Hematopoietic multipotent progenitor cell treated with erythropoietin and hydrocortisone succinate and interleukin-3 and kit ligand, for 15 days (in vitro differentiated cells): Measurements from ENCODE around the gene TNKS2.
"Not testable (repeated sequence)": the region's sequence is repeated elsewhere in the genome, so short reads cannot be mapped to it uniquely, and the experiment has no call there.

Experiments
- DNase-seq: peaks from one replicate; pipeline ENCODE4 v3.0.0-alpha.2; 2015; ENCODE audit warnings: low spot score

Gene TNKS2

DNA sequence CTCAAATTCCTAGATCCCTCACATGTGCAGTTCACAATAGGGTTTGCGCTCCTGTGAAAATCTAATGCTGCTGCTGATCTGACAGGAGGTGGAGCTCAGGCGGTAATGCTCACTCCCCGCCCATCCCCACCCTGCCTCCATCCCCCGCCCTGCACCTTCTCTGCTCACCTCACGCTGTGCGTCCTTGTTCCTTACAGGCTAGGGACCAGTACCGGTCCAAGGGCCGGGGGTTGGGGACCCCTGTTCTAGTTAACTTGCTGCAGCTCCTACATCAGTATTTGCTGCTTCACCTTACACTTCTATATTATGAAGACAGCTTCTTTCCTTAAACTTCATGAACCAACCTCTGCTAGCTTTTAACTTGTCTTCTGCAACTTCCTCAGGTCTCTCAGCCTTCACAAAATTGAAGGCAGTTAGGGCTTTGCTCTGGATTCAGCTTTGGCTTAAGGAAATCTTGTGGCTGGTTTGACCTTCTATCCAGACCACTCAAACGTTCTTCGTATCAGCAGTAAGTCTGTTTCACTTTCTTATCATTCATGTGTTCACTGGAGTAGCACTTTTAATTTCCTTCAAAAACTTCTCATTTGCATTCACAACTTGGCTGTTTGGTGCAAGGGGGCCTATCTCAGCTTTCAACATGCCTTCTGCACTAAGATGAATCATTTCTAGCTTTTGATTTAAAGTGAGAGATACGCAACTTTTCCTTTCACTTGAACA is 1.7 kb upstream of the TNKS2 start:
- DNase-seq: peak; percentile 33

GRCh38 chr10:91797048-91797690 is 1.1 kb upstream of the TNKS2 start:
- no peak for DNase-seq

GRCh38 chr10:91798649-91799611 is 704 bp downstream of the TNKS2 start:
- peak; percentile 47 for DNase-seq

GRCh38 chr10:91799612-91799975 is 1.4 kb downstream of the TNKS2 start:
- no peak for DNase-seq

DNA sequence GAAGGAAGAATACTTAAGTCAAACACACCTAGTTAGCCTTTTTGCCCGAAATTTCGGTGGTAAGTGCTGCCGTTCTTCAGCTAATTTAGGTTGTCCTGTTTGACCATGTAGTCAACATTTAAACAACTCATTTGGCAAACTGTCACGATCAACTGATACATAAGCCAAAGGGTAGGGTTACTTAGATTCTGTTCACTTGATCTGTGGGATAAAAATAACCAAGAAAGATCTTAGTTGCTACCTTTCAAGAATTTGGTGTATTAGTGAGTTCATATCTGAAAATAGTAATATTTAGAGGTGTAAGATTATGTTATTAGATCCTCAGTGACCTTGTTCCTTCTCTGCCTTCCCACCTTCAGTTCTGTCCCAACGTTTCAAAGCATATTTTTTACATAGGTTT is 2.0 kb downstream of the TNKS2 start:
- no peak for DNase-seq

GRCh38 chr10:91800756-91801155 is 2.5 kb downstream of the TNKS2 start:
- DNase-seq: no peak

DNA sequence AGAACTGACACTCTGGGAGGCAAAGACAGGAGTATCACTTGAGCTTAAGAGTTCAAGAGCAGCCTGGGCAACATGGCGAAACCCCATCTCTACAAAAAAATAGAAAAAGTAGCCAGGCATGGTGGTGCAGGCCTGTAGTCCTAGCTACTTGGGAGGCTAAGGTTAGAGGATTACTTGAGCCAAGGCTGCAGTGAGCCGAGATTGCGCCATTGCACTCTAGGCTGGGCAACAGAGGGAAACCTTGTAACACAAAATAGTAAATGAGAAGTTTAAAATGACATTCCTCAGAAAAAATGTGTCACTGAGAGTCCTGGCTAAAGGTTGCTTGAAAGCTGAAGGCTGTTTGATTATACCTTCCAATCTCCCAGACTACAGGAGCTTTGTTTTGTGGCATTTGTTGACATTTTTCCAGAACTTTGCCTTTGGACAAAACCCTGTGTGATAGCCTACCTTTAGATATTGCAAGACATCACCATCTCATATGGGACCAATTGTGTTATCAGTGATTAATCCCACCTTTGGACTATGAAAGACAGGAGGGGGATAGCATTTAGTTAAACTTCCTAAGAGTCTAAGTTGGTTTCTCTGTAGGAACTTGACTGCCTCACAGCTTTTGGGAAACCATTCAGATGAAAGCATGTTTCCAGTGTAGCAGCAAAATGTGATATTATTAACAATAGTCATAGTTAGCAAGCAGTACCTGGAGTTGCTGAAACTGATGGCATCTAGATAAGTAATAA is 5.3 kb downstream of the TNKS2 start:
- DNase-seq: no peak

GRCh38 chr10:91804126-91804510 is 5.9 kb downstream of the TNKS2 start:
- DNase-seq: no peak

DNA sequence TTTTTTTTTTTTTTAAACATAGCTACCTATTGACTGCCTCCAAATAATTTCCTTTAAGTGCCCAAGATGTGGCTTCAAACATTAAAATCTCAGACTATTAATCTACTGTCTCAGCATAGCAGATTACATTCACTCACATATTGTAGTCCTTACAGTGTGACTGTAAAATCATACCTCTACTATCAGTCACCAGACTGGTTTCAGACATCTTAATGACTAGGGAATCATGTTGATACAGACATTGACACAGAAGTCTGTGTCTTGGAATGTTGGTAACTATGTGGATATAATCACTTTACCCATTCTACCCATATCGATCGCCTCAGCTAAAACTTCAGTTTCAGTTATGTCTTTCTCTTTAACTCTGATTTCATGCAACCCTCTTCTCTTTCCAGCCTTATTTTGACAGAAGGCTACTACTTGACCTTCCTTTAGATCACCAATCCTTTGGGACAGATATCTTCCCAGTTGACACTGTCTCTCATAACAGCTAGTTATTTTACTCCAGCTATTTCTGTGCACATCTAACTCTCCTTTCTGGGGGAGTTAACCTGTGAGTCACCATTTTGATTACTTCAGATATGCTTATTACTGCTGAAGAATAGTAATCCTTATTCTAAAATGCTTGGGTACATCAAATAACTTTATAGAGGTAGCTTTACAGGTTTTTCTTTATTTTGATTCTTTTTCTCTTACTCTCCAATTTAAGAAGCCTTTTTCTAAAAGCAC is 7.0 kb downstream of the TNKS2 start:
- no peak for DNase-seq

- not testable (repeated sequence) for DNase-seq
These were observed 9.0 kb downstream of the TNKS2 start for GRCh38 chr10:91807264-91807663.

DNA sequence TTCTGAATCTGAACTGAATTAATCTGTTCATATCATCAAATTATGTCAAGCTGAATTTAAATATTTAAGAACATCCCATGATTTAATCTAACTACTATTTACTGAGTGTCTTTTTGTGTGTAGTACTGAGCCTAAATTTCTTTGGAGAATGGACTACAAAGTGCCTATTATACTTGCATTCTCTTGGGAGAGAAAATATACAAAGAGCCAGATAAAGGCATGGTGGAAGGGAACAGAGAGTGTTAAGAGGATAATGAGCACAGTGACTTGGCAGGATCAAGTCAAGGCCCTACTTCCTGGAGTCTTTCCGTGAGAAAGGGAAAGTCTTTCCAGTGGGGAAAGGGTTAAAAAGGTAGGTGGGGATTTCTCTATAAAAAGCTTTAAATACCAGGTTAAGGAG is 15.0 kb downstream of the TNKS2 start:
- no peak for DNase-seq

DNA sequence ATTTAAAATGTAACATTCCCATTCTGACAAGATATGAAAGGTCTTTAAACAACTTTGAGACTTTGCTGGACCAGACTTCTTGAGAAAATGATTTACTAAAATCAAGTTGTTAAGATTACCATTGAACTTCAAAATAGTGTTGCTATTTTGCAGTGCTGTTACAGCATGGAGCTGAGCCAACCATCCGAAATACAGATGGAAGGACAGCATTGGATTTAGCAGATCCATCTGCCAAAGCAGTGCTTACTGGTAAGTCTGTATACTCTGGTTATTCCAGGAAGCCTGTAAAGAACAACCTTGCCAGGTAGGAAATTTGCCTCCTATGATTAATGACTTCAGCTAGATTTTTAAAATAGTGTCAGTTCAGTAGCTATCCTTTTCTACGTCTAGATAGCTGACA is 18.8 kb downstream of the TNKS2 start:
- DNase-seq: no peak

DNA sequence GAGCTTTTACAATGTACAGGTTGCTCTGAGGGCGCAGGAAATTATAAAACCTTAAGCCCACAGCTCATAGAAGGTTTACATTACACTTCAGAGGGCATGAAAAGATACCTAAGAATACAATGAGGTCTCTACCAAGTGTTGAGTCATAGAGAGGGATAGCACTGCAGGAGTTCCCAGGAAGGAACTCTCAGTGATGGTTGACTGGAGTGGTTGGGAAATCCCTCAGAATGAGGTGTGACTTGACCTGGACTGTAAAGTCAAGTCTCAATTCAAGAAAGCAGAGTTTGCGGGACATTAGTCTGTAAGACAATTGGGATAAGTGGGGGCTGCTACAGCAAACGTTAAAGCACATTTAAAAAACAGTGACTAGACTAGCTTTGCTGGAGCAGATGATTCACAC is 21.9 kb downstream of the TNKS2 start:
- DNase-seq: no peak

DNA sequence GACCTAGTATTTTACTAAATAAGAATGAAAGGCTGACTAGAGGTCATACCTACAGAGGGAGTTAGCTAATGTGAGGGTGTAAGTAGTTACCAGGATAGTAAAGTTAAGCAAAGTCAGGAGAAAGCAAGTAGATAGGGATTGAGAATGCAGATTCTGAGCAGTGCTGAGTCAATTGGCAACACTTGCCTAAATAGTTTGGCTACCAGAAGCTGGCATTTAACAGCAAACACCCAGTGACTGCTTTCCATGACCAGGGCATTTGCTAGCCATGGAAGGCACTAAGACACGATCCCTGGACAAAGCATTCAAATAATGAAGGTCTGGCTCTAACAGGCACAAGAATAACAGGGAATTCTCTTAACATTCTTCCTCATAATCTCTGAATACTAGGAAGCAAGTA is 25.9 kb downstream of the TNKS2 start:
- DNase-seq: no peak

GRCh38 chr10:91829268-91829667 is 31.0 kb downstream of the TNKS2 start:
- DNase-seq: no peak

DNA sequence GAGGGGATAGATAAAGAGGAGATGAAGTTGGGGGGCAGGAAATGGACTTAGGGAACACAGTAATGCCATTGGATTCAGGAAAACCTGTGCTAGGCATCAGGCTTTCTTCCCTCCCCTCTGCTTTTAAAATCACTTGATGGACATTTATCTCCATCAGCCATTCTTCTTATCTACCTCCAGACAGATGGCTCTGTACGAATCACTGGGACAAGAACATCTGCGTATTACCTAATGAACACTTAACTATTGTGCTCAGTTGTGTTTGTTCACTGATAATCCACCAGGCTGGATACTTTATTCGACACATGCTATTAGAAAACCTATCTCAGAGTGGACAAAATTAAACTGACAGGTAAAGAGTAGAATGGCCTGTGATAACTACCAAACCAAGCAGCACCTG is 40.0 kb downstream of the TNKS2 start:
- no peak for DNase-seq

GRCh38 chr10:91843083-91843482 is 44.9 kb downstream of the TNKS2 start:
- DNase-seq: no peak

DNA sequence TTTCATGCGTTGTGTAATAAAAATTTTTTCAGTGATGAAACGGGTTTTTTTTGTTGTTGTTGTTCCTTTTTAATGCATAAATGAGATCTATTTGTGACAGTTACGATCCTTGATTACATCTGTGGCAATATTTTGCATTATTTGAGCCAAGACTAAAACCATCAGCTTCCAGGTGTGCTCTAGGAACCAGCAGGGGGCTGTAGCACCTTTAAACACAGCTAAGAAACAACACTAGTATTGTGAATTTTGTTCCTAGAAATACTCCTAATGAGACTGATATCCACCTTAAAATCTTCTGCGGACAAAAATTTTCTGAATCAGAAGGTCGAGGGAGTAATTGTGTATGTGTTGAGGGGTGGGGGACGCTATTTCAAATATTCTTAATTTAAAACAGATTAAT is 58.4 kb downstream of the TNKS2 start:
- DNase-seq: no peak

DNA sequence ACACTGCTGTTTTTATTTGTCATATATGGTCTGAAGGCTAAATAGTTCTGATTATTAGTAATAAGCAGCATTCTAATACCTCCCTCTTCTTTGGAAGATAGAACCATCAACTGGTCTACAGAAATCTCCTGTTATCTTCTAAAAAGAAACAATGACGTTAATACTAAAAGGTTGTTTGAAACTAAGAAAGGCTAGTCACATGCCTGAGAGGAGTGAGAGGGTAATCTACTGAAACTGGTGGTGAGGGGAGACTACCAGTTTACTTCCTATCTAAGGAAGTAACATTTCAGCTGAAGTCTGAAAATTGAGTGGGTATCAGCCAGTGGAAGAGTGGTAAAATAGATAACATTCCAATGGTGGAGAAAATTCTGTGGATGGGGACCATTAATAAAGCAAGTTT is 62.7 kb downstream of the TNKS2 start:
- no peak for DNase-seq

GRCh38 chr10:91864099-91864498 is 65.9 kb downstream of the TNKS2 start:
- DNase-seq: no peak

DNA sequence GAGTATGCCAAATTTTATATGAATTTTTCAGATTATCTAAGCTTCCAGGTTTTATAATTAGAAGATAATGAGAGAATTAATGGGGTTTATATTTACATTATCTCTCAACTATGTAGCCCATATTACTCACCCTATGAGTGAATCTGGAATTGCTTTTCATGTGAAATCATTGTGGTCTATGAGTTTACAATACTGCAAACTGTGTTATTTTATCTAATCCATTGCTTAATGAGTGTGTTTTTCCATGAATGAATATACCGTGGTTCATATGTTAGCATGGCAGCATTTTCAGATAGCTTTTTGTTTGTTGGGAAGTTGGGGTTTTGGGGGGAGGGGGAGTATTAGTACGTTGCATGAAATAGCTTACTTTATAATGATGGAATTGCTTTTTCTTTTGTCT is 66.5 kb downstream of the TNKS2 start:
- no peak for DNase-seq
